SK-N-MC (cell line): ENCODE measurements around the gene CFTR.

Experiments
- EZH2 ChIP-seq: fragments of 200-600 bp; sonication (generic); IDR thresholded peaks from one replicate; pipeline ENCODE4 v1.6.1; 2017; ENCODE audit warnings: antibody characterized with exemption
- FOXP2 ChIP-seq: optimal IDR thresholded peaks from 2 replicates; pipeline ENCODE3; 2011; ENCODE audit warnings: mild to moderate bottlenecking, moderate library complexity; ENCODE audit not compliant: insufficient read depth; ENCODE audit errors: extremely low read length, control extremely low read depth
- POLR2AphosphoS5 ChIP-seq: IDR thresholded peaks from 2 replicates; pipeline ENCODE4 v1.6.1; 2012; ENCODE audit warnings: mild to moderate bottlenecking, low read depth, low read length, borderline replicate concordance

- TF ChIP-seq POLR2AphosphoS5 (no peak), EZH2 (no peak), FOXP2 (no peak)
These were observed 151.2 kb downstream of the CFTR start for GRCh38 chr7:117630907-117631564.
